GM21390 (cell line): ENCODE data around the gene KLHL1.

Experiments used
- ATAC-seq: cut with Tn5 transposase; IDR thresholded peaks from one replicate; pipeline ENCODE4 v1.9.1; 2021; ENCODE audit not compliant: unreplicated experiment

Gene KLHL1

DNA sequence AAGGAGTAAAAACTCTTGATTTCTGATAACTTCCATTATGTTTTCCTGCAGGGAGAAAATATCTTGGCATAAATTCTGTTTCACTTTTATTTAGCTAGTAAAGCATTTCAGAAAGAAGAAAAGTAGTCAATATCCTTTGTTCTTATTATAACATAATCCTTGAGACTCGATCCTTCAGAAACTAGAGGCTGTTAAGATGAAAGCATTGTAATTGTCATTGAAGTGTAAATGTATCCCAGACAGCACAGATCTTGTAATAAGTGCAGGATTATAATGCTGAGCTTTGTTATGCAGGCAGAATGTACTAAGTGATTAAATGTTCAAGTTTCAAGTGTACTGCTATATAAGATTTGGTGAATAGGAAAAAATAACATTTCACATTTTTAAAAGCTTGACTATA lies 225.8 kb downstream of the KLHL1 start:
- no peak for ATAC-seq

DNA sequence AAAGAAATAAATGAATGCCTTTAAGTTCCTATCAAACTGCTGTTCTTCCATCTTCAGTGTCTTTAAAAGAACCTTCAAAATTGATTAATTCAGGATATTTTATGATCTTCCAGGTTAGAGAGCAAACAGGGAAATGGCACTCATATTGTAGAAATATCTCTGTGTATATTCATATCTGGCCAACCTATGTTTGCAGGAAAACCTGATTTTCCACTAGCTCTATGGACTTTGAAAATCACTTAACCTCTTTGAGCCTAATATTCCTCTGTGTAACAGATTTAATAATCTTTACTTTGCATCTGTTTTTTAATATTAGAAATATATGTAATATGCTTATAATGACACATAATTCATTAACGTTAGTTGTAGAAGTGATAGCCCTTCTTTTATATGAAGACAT lies 228.3 kb downstream of the KLHL1 start:
- ATAC-seq: no peak

DNA sequence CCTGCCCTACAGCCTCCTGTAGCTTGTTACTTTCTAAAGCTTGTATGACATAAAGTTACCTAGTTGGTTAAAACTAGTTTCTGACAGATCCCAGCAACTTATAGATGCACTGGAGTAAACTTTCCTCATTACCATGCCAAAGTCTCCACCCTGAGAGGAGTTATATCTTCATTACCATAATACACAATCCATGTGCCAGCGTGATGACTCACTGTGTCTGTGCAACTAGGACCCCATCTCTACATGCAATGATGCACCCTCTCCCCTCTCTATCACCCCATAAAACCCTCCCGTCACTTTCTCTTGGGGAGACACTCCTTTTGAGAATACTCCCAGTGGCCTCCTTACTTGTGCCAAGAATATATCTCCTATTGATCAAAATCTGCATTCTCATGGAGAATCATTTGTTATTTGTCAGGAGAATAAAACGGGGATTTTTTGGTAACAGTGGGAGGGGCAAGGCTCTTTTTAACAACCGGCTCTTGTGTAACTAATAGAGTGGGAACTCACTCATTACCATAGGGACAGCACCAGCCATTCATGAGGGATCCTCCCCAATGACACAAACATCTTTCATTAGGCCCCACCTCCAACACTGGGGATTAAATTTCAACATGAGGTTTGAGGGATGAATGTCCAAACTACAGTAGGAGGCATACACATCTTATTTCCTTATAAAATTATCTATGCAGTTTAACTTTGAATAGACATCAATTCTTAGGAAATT lies 235.8 kb downstream of the KLHL1 start:
- ATAC-seq: no peak

DNA sequence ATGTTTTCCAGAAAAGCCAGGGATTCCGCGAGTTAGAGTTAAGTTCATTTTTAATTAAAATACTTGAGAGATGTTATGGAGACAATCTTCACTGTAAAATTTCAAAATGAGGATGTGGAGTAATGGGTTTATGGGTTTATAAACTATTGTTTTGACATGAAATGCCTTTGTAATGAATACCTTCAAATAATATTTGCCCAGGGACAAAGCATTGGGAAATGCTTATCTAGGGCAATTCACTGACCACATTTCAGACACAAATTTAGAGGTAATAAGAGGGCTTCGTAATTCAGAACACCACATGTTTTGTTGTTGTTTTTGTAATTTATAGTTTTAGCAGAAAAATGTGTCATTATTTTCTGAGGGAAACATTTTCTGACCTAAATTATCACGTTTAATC lies 241.7 kb downstream of the KLHL1 start:
- ATAC-seq: no peak

DNA sequence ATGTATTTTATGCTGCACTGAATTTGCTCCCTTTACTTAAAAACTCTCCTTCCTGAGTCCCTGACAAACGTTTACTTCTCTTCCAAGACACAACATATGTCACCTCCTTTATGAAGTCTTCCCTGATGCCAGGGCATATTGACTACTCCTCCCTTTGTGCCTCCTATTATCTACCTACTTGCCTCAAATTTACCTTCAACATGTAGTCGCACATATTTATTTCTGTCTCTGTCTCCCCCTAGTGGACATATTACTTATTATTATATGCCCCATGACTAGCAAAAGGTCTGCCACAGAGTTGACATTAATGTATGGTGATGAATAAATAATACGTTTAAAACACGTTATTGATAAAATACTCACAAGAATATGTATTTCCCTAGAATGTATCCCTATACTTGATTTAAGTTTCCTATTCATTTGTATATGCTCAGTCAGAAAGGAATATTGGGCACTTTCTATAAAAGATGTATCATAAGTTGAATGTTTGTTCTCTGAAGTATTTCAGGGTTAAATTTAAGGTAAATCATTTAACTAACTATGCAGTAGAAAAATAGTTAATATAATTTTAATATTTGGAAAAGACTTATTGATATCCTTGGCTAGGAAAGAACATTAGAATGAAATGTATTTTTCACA lies 250.9 kb downstream of the KLHL1 start:
- peak; percentile 88 for ATAC-seq

DNA sequence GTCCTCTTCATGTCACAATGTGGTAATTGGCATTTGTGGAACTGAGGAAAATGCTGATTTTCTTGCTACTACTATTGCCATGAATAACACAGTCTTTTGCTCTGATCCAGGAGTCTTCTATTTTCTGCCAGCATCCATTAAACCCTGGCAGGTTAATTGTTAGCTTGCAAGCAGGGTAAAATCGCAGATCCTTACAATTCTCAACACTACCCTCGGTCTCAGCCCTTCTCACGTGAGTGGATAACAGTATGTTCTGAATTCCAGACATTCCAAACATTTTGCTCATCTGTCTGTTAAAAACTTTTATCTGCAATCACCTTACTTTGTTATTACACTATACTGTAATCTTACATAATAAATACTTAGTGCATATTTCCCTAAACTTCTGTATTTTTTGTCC lies 251.9 kb downstream of the KLHL1 start:
- no peak for ATAC-seq

DNA sequence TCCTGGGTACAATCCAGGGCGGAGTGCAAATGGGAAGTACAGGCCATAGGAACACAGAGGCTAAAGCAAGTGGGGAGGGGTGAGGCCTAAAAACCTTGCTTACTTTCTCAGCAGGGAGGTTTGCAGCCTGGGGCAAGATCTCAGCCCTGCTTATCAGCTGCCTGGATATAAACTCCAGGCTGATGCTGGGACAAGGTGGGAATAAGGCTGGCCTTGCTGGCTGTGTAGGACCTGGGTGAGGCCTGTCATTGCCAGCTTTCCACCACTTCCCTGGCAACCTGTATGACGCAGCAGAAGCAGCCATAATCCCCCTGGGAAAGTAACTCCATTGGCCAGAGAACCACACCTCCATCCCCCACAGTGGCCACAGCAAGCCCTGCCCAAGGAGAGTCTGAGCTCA lies 279.7 kb downstream of the KLHL1 start:
- no peak for ATAC-seq

DNA sequence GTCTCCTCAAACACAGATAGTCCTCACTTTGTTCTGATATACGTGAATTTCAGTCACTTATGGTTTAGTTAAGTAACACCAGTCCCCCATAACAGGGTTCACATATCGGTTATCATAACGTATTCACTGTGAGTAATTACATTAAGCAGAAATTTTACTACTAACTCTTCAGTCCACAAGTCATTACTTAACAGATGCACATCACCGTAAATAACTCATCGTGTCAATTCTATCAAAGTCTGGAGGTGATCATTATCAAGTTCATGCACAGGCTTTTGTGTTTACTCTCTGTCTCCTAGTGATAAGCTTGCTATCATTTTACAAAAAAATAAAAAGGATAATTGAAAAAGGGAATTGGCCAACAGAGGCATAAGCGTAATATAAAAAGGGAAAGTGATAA lies 288.1 kb downstream of the KLHL1 start:
- no peak for ATAC-seq

DNA sequence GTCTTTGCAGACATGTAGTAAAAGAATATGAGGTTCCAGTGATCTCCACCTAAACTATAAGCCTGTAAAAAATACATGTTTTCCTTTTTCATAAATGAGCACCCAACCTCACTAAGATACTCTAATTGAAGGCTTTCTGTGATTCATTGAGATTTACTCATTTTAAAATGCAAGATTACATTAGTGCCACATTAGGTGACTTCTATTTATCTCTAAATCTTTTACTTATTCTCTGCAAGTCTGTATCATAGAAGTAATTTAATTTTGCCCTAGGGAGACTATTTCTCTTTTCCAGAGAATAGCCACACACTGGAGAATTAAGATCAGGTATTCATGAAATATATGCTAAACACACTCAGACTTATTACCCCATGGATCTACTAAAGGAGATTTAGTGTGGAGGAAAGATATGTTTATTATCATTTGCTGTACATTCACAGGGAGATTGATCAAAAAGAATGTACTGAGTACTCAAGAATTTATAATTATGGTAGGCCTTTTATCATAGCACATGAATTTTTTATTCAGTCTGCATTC lies 290.9 kb downstream of the KLHL1 start:
- ATAC-seq: no peak

DNA sequence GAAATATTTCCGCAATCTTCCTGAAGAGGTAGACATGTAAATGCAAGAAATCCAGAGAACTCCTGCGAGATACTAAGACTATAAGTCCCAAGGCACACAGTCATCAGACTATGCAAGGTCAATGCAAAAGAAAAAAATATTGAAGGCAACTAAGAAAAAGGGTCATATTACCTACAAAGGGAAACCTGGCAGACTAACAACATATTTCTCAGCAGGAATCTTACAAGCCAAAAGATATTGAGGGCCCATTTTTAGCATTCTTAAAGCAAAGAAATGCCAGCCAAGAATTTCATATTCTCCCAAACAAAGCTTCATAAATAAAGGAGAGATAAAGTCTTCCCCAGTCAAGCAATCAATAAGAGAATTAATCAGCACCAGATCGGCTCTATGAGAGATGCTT lies 299.1 kb downstream of the KLHL1 start:
- no peak for ATAC-seq

DNA sequence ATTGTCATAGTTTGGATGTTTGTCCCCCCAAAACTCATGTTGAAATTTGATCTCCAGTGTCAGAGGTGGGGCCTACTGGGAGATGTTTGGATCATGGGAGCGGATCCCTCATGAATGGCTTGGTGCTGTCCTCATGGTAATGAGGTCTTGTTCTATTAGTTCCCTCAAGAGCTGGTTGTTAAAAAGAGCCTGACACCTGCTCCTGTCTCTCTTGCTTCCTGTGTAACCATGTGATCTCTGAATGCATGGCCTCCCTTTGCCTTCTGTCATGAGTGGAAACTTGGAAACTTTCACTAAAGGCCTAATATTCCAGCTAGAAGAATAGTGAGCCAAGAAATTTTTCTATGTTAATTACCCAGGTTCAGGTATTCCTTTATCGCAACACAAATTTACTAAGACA lies 312.0 kb downstream of the KLHL1 start:
- no peak for ATAC-seq

DNA sequence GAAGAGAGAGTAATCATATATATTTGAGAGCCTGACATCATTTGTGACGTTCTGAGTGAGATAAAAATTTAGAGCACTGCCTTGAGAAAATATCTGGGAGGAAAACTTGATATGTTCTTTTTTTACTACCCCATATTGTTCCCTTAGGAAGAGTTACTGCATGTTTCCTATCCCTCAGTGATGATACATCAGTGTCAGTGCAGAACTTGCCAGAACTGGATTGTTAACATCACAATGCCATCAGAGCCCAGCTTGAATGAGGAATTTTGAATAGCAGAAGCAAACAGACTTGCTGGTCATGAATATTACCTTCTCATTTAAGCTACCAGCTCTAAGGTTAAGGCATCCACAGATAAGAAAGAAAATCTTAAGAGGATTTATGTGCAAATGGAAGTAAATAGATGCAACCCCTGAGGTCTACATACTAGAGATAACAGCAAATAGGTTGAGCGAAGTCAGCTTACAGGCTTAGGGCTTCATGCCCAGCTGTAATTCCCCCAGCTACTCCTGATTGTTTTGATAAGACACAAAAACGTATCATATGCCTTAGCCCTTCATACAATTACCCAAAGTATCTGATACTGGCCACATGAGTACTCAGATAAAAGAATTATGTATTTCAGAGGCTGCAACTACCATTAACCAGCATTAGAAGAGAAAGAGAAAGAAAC lies 314.3 kb downstream of the KLHL1 start:
- ATAC-seq: no peak

DNA sequence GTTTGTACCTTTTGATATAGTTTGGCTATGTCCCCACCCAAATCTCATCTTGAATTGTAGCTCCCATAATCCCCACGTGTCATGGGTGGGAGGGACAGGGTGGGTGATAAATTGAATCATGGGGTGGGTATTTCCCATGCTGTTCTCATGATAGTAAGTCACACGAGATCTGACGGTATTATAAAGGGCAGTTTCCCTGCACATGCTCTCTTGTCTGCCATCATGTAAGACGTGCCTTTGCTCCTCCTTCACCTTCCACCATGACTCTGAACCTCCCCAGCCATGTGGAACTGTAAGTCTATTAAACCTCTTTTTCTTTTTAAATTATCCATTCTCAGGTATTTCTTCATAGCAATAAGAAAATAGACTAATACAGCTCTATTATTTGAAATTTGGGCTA lies 331.3 kb downstream of the KLHL1 start:
- no peak for ATAC-seq

DNA sequence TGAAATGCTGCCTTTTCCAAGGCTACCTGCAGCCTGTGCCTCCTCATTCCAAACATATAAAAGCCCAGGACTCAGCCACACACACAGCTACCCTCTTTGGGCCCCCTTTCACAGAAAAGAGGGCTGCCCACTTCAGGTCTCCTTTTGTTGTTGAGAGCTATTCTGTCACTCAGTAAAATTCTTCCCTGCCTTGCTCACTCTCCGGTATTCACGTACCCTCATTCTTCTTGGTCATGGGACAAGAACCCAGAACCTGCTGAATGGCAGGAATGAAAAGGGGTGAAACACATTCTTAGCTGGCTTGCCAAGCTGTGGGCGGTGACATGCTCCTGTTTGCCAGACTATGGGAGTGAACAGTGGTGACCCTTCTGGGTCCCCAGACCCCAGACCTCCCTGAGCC lies 338.6 kb downstream of the KLHL1 start:
- no peak for ATAC-seq

DNA sequence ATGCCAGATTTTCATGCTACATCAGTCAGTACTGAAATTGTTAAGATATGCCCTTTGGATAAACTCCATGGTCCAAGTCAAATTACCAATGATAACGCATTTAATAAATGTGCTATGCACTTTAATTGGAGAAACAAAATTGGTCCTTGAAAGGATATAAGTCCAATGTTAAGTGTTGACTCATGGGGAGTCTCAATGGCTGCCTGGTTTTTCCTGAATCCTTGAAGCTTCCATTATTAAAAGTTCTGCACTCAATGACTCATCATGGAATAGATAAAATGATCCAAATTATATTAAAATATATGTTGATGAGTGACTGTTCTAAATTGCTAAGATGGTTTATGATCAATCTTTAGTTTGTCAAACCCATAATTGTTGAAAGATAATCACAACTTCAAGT lies 346.7 kb downstream of the KLHL1 start:
- no peak for ATAC-seq

DNA sequence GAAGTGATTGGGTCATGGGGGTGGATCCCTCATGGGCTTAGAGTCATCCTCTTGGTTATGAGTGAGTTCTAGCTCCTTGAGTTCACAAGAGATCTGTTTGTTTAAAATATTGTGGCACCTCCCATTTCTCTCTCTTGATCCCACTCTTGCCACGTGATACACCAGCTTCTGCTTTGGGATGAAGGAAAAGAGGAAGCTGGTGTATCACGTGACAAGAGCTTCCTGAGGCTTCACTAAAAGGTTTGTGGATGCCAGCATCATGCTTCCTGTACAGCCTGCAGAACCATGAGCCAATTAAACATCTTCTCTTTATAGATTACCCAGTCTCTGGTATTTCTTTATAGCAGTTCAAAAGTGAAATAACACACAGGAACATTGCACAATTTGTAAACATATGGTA lies 353.2 kb downstream of the KLHL1 start:
- ATAC-seq: no peak

DNA sequence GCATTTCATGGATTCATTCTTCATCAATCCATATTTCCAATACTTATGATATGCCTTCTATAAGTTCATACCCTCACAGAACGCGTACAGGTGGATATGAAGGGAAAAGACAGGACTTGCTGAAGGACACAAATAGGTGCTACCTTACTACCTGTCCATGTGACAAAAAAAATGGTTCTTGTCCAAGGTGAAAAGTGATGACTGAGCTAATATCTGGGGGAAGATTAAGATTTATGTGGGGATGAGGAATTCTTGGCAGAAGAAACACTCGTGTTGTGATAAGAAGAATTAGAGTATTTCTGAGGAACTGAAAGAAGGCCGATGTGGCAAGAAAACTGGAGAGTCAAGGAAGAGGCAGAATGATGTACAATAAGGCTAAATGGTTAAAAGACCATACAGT lies 357.0 kb downstream of the KLHL1 start:
- no peak for ATAC-seq

DNA sequence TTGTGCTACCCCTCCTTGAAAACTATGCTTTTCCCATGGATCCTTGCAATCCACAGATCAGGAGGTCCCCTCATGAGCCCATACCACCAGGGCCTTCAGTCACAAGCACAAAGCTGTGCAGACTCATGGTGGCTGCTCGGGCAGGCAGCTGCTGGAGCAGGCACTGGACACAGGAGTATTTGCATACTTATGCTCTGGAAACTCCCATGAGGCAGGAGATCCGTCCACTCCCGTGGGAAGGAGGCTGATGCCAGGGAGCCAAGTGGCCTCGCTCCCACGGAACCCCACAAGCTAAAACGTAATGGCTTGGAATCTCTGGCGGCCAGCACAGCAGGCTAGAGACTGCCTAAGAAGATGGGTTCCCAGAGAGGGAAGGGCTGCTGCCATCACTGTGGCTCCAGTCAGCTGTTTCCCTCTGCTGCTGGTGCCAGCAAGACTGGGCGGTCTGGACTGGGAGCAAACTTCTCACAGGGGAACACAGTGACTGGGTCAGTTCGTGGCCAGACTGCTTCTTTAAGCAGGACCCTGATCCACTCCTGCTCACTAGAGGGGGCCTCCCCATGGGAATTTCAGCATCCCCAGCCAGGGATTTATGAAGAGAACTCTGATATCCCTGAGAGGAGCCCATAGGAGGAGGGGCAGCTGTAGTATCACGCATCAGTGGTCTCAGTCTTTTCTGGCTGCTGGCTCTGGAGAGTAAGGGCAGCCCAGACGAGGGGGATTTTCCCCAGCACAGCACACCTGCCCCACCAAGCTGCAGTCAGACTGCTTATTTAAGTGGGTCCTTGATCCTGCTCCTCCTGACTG lies 370.9 kb downstream of the KLHL1 start:
- ATAC-seq: no peak

DNA sequence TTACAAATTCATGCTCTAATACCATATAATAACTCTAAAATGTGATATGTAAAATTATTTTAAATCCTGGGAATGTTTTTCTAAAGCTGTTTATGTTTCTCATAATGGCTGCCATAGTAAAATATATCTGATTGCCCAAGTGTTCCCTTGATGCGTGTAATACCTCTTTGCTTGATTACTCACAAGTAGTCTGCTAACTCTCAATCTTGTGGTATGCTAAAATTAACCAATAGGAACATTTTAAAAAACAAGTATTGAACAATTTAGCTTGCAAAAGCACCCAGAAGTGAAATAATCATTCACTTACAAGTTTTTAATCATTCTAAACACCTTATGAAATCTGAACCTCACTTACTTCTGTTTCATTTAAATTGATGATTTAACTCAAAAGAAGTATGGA lies 386.6 kb downstream of the KLHL1 start:
- no peak for ATAC-seq

DNA sequence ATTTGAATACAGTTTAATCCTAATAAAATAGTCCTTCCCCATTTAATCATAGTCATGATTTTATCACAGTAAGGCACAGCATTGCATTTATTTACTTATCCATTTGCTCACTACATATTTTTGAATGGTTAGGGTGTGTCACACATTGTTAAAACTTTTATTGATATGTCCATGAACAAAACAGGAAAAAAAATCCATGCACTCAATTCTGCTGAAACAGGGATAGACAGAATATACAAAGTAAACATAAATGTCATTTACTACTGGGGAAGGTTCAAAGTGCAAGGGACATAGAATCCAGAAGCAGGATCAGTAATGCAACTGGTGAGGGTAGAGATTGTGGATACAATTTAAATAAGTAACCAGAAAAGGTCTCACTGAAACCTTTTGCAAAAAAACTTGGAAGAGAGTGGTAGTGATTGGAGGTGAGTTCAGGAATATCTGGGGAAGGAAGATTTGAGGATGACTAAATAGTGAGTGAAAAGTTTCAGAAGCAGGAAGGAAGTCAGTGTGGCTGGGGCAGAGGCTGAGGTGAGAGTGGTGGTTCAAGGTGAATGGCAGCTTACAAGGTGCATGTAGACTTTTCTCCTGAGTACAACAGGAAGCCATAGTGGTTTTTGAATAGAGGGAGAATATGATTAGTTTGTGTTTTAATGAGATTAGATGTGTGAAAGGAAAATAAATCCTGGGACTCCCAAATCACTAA lies 387.8 kb downstream of the KLHL1 start:
- no peak for ATAC-seq

DNA sequence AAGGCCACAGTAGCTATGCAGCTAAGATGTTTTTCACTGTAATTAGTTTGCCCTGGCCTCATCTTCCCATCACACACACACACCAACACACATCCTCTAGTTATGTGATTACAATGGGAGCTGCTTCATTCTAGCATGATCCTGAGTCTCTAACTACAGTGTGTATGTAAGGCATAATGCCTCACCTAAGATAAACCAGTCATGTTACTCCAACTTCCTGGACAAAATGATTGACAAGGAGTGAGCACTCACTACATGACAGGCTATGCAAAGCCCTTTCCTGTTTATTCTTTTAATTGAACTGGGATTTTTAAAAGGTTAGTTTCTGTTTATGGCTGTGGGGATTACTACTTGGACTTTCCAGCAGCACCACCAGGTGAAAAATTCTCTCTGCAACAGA lies 401.4 kb downstream of the KLHL1 start:
- no peak for ATAC-seq
